ENCODE results near the gene NKAIN2. TPM values are rescaled to one million over a fixed set of nuclear protein-coding genes. Genes with fewer than 3 reads are reported as not detected.

The NKAIN2 gene
- total RNA-seq, 1 experiment from 2014 or later = 2.7 TPM

- TF ChIP-seq CTCF (IDR thresholded peaks at IDR 0.05; ENCODE audit: unreplicated experiment) = no peak
- Mint-ChIP-seq H3K4me1 (ENCODE audit: insufficient read depth, unreplicated experiment) (no peaks in the 10 kb centered on the region), H3K27me3 (ENCODE audit: insufficient read depth, unreplicated experiment) (no peaks in the 10 kb centered on the region), H3K27ac (ENCODE audit: low read depth, unreplicated experiment) (no peak overlapping the region), H3K36me3 (ENCODE audit: insufficient read depth, unreplicated experiment) (no peaks in the 10 kb centered on the region), H3K4me3 (ENCODE audit: unreplicated experiment) (no peak overlapping the region), H3K9me3 (ENCODE audit: unreplicated experiment) (no peaks in the 10 kb centered on the region)
- intact Hi-C loops (cut with micrococcal nuclease) = no loop called here
- CTCF ChIA-PET = no interaction called here
- BruUV-seq (replicated peaks) = no TSS peak
- DNase-seq (ENCODE audit: unreplicated experiment) = no peak
- POLR2A ChIA-PET = no interaction called here
Measured at GRCh38 chr6:124282541-124282940, 478.9 kb downstream of the NKAIN2 start.

DNA sequence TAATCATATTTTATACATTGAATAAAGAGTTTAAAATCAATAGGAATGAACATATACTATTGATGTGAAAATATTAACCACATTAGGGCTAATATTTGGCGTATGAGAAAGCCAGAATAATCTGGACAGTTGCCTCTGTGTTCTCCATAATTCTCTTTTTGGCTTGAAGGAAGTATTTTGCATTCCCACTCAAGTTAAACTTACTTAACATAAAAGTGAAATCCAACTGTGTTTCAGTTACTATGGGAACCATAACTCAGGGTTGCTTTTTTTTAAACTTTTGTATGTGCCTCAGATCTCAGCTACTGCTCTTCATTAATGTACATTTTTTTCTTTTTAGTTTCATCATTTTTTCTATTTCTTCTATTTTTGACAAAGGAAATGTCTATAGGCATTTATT lies 479.8 kb downstream of the NKAIN2 start:
- Mint-ChIP-seq H3K27ac (ENCODE audit: low read depth, unreplicated experiment) (no peak overlapping the region), H3K36me3 (ENCODE audit: insufficient read depth, unreplicated experiment) (no peaks in the 10 kb centered on the region), H3K4me3 (ENCODE audit: unreplicated experiment) (no peak overlapping the region), H3K9me3 (ENCODE audit: unreplicated experiment) (no peaks in the 10 kb centered on the region), H3K4me1 (ENCODE audit: insufficient read depth, unreplicated experiment) (no peaks in the 10 kb centered on the region), H3K27me3 (ENCODE audit: insufficient read depth, unreplicated experiment) (no peaks in the 10 kb centered on the region)
- ChIA-PET CTCF (interaction anchor here (0.6 to 1.0 kb wide), 3 partner anchors 46 to 207 kb away, joined by 3 to 4 read pairs (median 4); no protein-coding TSS in a partner anchor), POLR2A (no interaction called here)
- intact Hi-C loops (cut with micrococcal nuclease) = no loop called here
- TF ChIP-seq CTCF (IDR thresholded peaks at IDR 0.05; ENCODE audit: unreplicated experiment) = no peak
- no TSS peak for BruUV-seq (replicated peaks)
- no peak for DNase-seq (ENCODE audit: unreplicated experiment)

DNA sequence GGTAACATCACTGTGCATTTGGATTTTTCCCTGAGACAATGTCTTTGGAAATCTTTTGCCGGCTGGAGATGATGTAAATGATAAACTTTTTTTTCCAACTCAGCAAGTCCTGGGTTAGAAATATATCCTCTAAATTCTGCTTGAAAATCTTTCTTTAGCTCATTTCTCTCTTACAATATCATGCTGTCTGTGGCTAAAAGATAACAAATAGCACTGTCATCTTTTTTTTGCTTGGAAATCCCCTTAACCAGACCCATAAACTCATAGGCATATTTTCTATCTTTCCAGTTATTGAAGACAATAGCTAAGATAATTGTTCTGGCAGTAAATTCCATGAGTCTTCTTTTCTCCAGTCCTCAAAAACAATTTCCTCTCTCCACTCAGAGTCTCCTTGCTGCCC lies 481.5 kb downstream of the NKAIN2 start:
- Mint-ChIP-seq H3K27me3 (ENCODE audit: insufficient read depth, unreplicated experiment) (no peaks in the 10 kb centered on the region), H3K9me3 (ENCODE audit: unreplicated experiment) (no peaks in the 10 kb centered on the region), H3K27ac (ENCODE audit: low read depth, unreplicated experiment) (no peak overlapping the region), H3K4me1 (ENCODE audit: insufficient read depth, unreplicated experiment) (no peaks in the 10 kb centered on the region), H3K36me3 (ENCODE audit: insufficient read depth, unreplicated experiment) (no peaks in the 10 kb centered on the region), H3K4me3 (ENCODE audit: unreplicated experiment) (no peak overlapping the region)
- intact Hi-C loops (cut with micrococcal nuclease) = no loop called here
- CTCF ChIA-PET = no interaction called here
- POLR2A ChIA-PET = interaction anchor here (0.8 kb wide), 1 partner anchor 27 kb away, joined by 3 read pairs; no protein-coding TSS in a partner anchor
- no TSS peak for BruUV-seq (replicated peaks)
- no peak for TF ChIP-seq CTCF (IDR thresholded peaks at IDR 0.05; ENCODE audit: unreplicated experiment)
- DNase-seq (ENCODE audit: unreplicated experiment) = no peak

DNA sequence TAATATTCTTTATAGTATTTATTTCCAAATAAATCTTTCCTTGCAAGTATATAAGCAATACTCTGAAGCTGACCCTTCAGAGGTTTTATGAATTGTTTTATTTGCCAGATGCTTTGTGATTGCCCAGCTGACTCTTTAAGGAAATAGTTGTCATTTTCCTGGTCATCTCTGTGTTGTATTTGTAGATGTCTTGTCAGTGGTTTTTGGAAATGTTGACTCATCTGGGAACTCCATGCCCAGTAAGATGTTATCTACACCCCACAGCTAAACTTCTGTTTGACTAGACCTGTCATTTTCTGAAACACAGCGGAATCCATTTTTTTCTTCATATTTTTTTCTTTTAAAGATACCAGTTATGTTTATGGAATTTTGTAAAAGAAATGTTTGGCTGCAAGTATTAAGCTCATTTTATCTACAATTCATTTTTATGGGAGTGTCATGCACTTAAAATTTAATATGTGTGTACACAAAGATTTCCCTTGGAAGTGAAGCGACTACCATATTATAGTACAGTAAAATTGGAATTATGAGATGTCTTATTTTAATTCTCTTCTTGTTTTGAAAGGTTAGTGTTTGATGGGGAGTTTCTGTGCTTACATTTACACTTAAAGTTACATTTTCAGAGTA lies 491.0 kb downstream of the NKAIN2 start:
- no peaks in the 10 kb centered on the region for H3K9me3 Mint-ChIP-seq (ENCODE audit: unreplicated experiment)
- TF ChIP-seq CTCF (IDR thresholded peaks at IDR 0.05; ENCODE audit: unreplicated experiment) = no peak
- ChIA-PET POLR2A (interaction anchor here (0.7 kb wide), 1 partner anchor 10 kb away, joined by 3 read pairs; no protein-coding TSS in a partner anchor), CTCF (no interaction called here)
- no TSS peak for BruUV-seq (replicated peaks)
- no peaks in the 10 kb centered on the region for H3K27me3 Mint-ChIP-seq (ENCODE audit: insufficient read depth, unreplicated experiment)
- DNase-seq (ENCODE audit: unreplicated experiment) = peak; percentile 25
- H3K27ac Mint-ChIP-seq (ENCODE audit: low read depth, unreplicated experiment) = no peak overlapping the region
- intact Hi-C loops (cut with micrococcal nuclease) = no loop called here
- no peaks in the 10 kb centered on the region for H3K4me1 Mint-ChIP-seq (ENCODE audit: insufficient read depth, unreplicated experiment)
- no peaks in the 10 kb centered on the region for H3K36me3 Mint-ChIP-seq (ENCODE audit: insufficient read depth, unreplicated experiment)
- no peak overlapping the region for H3K4me3 Mint-ChIP-seq (ENCODE audit: unreplicated experiment)
